NCI-H82 (cell line): ENCODE measurements around the gene A3GALT2.
A peak's percentile ranks its signal among the peaks of the same experiment; 100 is the strongest.

Source experiments
- DNase-seq: peaks from one replicate; lab custom pipeline; 2025; lab: John Stamatoyannopoulos, UW

A3GALT2 gene

DNA sequence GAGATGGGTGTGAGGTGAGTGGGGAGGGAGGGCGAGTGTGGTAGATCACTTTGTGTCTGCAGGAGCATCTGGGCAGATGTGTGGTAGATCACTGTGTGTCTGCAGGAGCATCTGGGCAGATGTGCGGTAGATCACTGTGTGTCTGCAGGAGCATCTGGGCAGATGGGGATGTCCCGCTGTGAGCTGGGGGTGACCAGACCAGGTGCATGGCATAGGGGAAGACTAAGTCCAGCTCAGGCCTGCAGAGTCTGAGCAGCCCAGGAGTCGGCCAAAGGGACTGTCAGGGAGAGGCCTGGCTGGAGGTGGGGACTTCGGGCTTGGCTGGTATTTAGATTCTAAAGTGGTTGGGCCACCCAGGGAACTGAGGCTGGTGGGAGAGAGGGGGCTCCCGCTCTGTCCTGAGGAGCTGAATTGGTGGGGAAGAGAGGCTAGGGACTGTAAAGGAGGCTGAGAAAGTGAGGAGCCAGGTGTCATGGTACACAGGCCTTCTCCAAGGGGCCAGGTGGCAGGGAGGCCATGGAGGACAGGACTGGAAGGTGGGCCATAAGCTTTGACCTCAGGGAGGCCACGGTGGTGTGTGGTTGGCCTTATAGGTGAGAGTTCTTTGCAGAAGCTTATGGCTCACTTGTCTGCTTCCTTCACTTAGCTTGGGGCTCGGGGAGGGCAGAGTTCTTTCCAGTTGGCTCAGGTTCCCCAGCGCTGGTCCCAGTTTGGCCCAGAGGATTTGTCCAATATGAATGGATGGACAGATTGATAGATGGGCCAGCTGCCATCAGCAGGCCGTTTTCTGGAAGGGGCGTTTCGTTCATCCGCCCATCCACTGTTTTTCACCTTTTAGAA is 49.0 kb downstream of the A3GALT2 start:
- no peak for DNase-seq

DNA sequence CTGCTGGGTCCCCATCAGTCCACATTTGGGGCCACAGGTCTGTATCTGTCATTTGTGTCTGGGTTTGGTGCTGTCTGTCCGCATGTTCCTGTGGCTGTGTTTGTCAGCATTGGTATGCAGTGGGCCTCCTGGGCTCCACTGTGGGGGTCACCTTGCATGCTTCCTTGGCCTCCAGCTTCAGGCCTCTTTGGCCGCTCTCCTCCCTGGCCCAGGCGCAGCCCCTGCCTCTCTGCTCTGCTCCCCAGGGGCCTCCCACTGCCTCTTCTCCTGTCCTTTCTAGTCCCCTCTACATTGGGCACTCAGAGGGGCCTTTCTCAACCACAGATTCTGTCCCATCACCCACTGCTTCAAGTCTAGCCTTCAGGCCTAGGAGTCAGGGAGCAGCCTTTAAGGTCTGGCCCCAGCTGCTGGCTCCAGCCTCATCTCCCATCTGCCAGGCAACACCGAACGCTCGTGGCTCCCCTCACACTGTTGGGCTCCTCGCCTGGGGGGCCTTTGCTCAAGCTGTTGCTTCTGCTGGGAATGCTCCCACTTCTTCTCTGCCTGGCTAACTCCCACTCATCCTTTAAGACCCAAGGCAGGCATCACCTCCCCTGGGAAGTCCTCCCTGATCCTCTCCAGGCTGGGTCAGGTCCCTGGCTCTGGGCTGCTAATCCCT is 50.0 kb downstream of the A3GALT2 start:
- peak; percentile 36 for DNase-seq

DNA sequence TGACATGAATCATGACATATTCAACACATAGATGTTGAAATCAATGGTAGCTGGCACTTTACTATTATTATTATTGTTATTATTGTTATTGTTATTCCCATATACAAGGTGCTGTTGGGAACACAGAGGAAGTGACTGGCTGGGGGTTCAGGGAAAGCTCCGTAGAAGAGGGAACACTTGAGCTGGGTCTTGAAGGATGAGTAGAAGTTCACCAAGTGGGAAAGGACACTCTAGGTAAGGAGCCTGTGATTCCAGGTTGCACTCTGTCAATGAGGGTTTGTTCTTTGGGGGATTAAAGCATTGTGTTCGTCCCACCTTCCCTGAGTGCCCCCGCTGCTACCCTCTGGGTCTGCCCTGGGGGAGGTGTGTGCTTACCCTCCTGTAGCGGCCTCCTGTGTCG is 50.5 kb downstream of the A3GALT2 start:
- no peak for DNase-seq

DNA sequence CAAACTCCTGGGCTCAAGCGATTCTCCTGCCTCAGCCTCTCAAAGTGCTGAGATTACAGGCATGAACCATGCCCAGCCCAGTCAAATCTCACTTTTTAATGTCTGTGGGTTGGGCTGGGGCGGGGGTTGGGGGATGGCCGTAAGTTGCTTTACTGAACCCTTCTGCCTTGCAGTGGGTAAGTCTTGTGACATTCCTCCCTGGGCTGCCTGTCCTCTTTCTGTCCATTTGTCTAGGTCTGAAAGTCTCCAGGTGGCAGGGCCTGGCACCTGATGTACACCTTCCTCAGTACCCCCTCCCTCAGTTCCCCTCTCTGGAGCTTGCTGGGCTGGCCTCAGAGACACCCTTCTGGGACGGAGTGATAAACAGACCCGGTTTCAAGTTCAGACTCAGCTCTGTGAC is 51.3 kb downstream of the A3GALT2 start:
- DNase-seq, result no peak

DNA sequence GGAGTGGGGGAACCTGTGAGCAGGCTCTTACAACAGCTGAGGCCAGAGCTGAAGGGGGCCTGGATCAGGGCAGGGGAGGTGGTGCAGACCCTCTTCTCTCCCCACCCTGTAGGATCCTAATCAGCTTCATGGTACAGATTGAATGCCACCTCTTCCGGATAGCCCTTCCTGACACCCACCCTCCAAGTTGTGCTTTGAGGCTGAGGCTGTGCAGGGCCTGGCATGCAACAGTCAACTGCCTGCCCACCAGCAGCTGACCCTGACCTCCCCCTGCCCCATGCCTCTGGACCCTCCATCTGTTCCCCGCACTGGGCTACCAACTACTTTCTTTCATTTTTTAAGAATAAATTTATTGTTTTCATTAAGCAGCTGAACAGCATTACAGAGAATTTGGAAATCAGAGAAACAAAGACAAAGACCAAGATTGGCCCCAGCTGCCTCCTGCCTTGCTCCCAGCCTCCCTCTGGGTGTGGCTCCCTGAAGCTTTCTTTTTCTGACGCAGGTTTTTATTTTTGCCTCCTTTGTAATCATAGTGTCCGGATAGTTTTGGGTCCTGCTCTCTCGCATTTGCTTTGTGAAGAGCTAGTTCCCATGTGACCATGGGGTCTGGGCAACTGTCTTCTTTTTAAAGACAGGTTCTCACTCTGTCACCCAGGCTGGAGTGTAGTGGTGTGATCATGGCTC is 51.8 kb downstream of the A3GALT2 start:
- DNase-seq, result no peak

DNA sequence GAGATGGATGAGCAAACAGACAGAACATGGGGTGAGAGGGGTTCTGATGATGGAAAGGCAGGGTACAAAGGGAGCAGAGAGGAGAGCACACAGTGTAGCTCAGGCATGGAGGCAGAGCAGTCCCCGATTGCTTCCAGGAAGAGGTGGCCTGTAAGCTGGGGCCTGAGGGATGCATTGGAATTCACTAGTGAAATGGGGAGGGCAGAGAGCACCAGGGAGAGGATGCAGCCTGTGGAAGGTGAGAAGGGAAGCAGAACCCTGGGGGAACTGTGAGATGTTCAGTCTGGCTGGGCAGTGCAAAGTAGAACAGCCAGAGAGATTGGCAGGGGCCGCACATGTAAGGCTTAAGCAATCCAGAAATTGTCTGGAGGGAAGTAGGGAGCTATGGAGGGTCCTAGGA is 52.4 kb downstream of the A3GALT2 start:
- DNase-seq, result no peak

DNA sequence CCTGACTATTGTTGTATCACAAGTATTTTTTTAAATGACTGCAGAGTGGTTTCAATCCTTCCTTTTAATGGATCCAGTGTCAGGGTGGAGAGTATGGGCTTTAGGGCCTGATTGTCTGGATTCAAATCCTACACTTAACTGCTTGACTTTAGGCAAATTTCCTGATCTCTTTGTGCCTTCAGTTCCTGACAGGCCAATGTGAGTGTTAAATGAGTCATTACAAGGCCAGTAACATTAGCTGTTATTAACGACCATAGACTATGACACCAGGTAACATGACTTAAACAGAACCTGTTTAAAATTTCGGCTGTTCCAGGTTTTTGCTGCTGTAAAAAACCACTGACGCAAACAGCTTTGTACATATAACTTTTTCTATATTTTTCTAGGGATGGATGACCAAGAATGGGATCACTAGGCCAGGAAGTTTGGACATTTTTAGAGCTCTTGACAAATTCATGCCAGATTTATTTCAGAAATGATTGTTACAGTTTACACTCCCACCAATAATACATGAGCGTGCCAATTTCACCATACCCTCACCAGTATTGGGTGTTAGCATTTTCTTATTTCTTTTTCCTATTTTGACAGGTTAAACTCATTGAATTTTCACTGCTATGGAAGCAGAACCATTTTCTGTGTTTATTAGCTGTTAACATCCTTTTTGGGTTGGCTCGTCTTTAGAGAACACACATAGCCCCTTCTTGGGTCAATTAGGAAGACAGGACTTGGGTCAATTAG is 53.3 kb downstream of the A3GALT2 start:
- no peak for DNase-seq

DNA sequence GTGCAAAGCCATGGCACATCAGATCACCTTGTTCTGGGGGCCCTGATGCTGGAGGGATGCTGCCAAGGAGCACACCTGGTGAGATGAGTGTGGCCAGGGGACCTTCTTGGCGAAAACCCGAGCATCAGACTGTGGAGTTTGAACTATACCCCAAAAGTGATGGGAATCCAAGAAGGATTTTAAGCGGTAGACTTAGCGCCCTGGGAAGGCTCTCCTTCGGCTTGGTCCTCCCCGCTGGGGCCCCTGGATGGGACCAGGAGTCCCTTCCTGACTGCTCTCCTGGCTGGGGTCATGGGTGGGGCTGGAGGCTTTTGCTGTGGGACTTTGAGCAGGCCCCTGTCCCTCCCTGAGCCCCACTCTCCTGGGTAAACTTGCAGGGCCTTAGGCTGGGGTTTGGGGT is 54.1 kb downstream of the A3GALT2 start:
- DNase-seq, result no peak

DNA sequence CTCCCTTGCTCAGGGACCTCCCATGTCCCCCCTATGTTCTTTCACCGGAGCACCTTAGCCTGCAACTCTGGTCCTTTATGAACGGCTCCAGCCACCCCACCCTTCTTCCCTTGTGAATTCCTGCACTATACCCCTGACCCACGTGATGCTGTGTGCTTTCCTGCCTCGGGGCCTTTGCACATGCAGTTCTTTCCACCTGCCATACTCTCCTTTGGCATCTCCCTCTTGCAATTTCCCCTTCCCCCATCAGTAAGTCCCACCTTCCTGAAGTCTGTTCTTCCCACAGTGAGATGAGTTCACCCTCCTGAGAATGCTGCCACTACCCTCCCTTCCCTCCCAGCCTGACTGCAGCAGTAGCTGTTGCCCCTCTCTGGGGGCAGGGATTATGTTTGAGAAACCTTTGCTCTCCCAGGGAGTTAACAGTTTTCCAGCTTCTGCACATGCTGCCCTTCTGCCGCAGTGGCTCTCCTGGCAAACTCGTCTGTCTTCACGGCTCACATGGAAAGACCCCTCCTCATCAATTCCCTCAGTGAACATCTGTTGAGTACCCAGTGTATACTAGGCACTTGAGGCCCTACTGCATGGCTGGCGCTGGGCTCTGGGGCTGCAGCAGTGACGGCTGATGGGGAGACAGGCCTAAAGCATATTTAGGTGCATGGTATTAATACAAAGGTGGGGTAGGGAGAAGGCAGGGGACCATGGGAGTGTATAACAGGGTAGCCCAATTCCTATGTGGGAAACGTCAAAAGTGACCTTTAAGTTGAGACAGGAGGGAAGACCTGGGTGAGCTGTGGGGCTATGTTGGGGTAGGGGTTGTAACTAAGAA is 54.9 kb downstream of the A3GALT2 start:
- DNase-seq, result peak; percentile 52

DNA sequence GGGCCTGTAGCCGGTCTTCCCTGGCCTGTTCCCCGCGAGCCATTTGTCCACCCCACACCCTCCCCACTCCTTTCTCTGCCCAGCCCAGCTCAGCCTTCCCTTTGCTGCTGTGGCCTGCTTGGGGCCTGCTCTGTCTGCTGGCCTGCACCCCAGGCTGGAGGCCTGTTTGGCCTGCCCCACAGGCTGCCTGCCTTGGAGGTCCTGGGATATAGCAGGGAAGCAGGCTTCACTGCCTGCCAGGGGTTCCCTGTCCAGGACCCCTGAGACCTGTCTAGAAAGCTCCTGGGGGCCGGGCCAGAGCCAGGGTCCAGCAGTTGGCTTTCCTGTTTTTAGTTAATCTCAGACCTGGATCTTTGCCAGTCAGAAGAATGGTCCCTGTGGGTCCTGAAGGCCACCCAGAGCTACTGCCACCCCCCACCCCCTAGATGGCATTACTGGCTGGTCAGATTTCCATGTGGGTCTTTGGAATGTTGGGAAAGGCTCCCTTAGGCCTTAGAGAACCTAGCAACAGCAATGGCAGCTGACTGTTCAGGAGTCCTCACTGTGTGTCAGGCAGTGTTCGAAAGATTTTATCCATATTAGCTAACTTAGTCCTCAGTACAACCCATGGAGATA is 56.9 kb downstream of the A3GALT2 start:
- DNase-seq, result no peak

DNA sequence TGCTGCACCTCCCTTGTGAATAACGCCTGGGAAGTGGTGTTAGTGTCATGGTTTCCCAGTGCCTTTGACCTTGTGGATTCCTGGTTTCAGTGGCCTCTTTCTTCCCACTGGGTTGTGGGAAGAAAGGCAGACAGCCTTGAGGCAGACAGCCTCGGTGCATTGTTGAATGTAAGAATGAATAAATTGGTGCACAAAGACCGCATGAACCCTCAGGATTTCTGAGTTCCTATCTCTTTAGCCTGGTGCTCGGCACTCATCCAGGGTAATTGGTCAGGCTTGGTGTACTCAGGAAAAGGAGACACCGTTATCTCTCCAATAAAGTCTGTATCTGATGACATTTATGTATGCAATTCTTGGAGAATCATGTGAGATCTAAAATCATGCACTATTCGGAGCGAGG is 59.6 kb downstream of the A3GALT2 start:
- DNase-seq, result no peak

DNA sequence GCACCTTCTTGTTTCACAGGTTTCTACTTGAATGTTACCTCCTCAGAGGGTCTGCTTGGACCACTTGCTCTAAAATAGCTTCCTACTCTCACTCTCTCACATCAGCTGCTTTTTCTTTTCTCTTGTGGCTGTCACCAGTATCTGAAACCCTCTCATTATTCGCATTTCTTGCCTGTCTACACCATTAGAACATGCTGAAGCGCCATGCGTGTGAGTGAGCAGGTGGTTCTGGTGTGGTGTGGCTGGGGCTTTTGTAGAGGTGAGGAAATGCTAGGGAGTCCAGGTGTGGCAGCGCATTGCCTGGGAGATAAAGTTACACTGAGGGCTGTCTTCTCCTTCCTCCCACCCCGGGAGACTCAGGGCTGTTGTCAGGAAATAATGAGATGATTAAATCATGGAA is 60.5 kb downstream of the A3GALT2 start:
- DNase-seq, result peak; percentile 41

DNA sequence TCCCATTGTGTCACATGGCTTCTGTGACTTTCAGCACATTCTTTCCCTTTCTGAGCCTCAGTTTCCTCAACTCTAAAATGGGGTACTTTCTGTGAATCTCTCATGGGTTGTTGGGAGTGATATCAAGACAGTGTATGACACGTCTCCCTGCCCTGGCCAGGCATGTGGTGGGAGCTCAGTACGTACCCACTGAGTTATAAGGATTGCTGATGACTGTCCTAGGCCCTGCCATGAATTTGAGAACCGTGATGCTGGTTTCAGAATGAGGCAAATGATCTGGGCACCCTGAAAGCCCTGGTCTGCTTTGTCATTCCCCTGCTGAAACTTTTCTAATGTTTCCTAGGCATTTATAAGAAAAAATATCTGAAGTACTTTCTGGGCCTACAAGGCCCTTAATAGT is 61.0 kb downstream of the A3GALT2 start:
- no peak for DNase-seq

DNA sequence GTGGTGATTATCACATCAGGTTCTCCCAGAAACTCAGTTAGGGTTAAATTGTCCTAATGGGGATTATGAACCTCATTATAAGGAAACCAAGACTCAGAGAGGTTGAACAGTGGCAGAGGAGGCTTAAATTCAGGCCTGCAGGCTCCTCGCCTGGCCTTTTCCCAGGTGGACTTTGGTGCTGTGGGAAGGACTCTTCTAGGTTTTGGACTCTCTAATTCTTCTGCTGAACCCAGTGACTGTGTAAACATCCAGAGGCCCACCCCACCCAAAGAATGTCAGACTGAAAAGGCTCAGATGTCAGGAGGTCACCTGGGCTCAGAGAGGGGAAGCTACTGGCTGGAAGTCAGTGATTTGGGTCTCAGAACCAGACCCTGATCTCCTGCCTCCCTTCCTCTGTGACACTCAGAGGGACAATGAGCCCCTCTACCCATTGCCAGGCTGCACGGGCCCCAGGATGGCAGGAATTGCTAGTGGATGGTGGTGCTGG is 62.1 kb downstream of the A3GALT2 start:
- DNase-seq, result peak; percentile 31

DNA sequence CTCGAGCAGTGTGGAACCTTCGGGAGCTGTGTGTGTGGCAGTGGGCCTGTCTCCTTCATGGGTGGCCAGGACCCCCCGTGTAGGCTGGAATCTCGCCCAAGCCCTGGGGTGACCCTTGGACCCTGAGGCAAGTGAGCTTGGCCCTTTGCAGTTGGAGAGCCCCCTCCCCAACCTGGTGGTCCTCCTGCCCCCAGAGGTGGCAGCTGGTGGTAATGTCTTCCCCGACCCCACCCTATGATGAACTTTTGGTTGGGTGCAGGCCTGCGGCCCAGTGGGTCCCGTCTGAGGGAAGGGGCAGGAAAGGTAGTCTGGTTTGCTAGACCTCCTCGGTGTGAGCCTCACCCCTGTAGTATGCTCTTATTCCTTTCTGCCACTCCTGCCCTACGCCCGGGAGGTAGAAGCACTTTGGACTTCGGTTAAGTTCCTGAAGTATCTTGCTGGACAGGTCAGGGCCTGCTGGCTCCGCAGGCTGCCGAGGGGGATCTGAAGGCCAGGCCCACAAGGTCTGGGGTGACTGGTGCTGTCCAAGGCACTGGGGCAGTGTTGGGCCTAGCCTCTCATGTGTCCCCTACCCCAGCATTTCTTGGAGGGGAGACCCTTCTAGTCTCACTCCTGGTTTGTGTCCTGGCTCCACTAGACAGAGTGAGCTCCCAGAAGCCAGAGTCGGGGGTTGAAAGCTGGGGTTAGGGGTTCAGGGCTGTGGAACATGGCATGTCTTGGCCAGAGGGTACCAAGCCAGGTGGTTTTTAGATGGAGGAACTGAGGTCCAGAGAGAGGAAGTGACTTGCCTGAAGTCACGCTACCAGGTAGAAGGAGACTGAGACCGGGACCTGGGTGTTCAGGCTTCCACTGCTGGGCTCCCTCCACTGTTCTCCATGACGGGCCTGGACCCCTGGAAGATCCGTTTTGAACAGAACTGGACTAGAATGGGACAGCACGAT is 62.9 kb downstream of the A3GALT2 start:
- DNase-seq, result peak; percentile 35

DNA sequence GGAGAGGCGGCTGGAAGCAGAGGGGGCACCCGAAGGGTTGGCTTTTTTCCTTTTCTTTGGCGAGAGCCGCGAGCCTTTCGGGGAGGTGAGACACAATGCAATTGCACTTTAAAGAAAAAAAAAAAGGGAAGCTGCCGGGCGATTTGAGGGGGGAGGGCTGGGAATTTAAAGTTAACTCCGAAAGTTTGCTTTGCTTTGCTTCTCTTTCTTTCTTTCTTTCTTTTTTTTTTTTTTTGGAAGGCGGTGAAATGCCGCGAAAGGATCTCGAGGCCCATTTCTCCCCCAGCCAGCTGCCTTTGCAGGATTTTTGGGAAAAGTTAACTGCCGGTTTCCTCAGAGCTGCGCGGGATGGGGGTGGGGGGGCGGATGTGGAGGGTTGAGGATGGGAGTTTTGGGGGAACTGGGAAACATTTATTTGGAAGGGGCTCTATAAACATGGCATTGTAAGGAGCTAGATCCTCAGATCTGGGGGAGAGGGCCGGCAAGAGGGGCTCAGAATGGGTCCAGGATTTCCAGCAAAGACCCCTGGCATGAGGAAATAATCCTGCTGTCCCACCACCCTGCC is 63.6 kb downstream of the A3GALT2 start:
- no peak for DNase-seq
